ENCODE data around the gene STT3B.
"Not testable (repeated sequence)": the region's sequence is repeated elsewhere in the genome, so short reads cannot be mapped to it uniquely, and the experiment has no call there.

The STT3B gene

DNA sequence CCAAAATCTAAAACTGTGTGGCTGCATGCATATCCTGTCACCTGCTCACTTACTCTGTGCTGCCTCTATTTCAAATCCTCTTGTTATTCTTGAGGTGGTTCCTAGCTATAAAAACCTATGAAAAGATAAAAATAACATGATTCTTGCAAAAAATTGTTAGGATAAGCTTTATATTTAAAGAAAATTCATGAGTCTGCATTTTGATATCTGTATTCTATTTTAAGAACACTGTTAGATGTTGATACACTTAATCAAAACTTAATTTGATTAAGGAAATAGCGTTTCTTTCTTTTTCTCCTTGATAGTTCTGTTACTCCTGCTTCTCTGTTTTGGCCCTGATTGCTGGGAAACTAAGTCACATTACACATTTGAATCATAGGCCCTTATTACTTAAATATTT lies 22.5 kb downstream of the STT3B start:
- no peak for DNase-seq

DNA sequence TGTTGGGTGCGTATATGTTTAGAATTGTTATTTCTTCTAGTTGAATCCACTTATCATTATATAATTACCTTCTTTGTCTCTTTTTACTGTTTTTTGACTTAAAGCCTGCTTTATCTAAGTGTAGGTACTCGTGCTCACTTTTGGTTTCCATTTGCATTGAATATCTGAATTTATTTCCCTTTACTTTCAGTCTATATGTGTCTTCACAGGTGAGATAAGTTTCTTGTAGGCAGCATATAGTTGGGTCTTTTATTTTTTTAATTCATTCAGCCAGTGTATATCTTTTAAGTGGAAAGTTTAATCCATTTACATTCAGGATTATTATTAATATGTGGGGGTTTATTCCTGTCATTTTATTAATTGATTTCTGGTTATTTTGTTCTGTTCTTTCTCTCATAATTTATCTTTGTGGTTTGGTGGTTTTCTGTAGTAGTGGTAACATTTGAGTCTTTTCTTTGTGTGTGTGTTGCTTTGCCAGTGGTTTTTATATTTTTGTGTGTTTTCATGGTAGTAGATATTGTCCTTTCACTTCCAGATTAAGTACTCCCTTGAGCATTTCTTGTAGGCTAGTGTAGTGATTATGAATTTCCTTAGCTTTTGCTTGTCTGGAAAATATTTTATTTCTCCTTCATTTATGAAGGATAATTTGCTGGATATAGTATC lies 27.3 kb downstream of the STT3B start:
- no peak for DNase-seq

DNA sequence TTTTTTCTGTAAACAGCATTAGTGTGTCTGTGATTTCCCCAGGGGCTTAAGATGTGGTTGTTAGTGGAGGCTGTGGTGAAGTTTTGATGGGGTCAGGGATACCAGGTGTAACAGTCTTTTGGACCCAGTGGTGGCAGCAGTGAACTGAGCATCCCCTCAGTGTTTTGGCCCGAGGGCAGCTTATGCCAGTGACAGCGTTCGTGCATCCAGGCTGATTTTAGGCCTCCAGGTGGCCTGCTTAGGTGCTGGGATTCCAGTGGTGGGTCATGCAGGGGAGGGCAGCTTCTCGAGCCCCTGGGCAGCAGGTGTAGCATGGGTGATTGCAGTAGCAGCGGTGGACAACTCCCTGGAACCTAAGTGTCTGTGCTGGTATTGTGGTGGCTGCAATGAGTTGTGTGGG lies 29.2 kb downstream of the STT3B start:
- no peak for DNase-seq

DNA sequence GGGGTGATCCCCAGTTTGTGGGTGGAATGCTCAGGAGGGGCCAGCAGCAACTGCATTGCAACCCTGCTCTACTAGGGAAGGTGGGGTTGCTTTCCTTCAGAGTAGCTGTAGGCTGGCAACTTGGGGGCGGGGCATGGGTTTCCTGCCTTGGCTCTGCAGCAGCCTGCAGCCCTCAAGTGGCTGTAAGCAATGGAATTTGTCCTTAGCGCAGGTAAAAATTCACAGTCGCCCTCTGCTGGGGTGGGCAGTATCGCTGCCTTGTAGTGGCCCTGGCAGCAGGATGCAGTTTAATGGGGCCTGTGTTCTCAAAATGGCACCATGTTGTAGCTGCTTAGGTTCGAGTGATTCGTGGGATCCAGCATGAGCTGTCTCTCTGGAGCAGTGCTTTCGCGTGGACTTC lies 29.8 kb downstream of the STT3B start:
- no peak for DNase-seq

DNA sequence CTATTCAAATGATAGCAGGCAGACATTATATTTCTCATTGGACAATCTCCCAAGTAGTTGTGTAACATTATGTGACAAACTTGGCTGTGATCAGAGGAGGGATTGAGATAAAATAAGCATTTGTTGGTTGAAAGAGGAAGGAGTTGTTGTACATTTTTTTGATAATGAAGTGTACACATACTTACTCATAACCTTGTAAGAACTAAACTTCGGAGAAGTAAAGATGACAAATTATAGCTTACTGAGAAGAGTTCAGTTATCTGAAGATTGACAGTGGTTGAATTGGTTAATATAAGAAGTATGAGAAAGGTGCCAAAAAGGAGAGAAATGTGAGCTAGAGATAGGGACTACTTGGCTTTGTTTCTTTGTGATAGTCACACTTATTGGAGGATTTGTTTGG lies 32.6 kb downstream of the STT3B start:
- DNase-seq = no peak

DNA sequence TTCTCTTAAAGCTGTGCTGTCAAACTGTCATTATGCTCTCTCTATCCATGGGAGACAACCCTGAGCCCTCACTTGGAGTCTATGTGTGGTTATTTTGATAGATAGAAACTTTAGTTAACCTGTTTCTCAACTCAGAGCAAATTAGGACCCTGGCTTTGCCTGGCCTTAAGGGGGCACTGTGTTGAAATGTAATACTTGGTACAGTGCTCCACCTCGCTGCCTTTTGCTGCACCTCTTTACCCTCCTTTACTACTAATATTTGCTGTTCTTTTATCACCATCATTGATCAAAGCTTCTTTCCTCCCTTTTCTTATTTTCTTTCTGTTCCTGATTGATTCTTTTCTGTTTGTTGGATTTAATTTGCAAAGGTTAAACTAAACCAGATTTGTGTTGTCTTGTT lies 34.3 kb downstream of the STT3B start:
- DNase-seq = no peak

DNA sequence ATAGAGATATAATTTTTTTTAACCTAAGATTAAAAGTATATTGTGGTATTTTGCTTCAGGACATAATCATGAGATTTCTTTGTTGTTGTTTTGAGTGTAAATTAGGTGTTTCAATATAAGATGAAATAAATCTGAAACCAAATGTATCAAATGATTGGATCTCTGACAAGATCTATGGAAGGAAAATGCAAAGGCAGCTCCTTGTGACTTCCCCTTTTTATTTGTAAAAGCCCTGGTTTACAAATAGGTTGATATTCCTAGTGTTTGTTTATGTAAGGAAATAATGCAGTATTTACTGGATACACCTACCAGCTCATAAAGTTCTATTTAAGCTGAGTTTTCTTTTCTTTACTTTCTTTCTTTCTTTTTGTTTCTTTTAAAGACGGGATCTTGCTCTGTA lies 35.9 kb downstream of the STT3B start:
- no peak for DNase-seq

DNA sequence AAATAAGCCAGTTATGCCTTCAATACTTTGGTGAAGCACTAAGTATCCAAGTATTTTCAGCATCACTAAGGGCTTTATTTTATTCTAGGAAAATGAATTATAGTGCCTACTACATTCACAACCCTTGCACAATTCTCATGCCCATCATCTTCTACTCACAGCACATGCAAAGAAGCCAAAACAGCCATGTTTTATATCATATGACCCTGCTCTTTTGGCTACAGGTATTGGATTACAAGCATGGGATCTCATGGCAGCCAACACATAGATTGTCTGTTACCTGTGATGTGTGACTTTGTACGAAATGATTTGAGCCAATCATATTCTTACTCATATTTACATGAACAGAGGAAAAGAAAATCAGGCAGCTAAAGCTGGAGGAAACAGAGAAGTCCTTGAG lies 38.6 kb downstream of the STT3B start:
- DNase-seq = no peak

DNA sequence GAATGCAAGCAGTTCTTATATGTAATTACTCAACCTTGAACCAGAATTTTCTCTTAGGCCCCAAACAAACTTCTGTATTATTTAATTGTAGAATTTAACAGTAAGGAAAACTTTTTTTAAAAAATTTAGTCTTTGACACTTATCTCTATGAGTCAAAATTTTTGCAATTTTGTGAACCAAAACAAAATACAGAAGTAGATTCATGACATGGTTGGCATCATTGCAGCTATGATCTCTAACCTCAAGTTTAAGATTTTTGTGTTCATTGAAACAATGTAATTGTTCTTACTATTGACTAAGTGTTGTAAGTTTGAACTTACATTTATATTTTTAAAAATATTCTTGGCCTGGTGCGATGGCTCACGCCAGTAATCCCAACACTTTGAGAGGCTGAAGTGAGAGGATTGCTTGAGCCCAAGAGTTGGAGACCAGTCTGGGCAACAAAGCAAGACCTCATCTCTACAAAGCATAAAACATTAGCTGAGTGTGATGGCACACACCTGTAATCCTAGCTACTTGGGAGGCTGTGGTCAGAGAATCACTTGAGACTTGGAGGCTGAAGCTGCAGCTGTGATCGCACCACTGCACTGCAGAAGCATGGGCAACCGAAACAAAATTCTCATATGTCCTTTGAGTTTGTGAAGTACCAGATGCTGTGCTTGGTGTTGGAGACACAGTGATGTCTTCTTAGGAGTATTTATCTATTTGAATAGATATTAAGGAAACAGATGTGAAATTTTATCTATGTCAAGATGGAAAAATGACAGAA lies 39.7 kb downstream of the STT3B start:
- no peak for DNase-seq

DNA sequence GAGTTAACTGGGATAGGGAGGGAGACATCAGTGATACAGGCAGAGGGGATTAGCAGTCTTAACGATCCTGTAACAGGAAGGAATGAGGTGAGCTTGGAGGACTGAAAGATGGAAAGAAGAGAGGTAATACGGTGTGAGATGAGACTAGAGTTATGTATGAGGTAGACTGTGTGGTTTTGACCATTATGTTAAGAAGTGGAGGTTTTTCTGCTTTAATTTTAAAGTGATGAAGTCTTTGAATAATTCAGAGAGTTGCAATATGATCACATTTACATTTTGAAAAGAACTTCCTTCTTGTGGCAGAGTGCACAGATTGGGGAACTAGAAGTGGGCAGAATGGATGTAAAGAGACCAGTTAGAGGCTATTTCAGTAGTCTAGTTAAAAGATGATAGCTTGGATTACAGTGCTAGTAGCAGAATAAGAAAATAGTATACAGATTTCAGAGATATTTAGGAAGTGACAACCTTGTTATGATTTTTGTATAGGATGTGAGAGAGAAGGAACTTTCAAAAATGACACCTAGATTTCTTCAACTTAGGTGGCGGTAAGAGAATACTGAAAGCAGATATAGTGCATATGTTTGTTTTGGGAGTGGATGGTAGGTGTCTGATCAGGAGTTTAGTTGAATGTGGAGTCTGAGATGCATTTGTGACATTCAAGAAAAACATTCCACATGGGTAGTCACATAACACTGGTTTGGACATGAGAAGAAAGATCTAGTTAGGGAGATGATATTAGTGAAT lies 40.5 kb downstream of the STT3B start:
- no peak for DNase-seq

DNA sequence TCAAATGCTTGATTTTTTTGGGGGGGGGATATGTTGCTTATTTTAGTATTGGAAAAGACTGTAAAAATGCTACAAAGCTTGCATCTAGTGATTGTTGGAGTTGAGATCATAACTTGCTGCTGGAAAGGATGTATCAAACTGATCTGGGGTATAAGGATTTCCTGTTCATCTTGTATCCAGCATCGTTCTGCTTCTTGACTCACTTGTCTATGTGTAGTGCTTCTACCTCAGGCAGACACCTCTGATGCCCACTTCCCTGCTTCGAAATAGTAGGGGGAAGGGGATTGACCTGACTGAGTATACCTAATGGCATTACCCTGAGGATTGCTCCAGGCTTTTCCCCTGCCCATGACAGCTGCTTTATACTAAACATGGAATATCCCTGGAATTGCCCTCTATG lies 42.7 kb downstream of the STT3B start:
- no peak for DNase-seq

DNA sequence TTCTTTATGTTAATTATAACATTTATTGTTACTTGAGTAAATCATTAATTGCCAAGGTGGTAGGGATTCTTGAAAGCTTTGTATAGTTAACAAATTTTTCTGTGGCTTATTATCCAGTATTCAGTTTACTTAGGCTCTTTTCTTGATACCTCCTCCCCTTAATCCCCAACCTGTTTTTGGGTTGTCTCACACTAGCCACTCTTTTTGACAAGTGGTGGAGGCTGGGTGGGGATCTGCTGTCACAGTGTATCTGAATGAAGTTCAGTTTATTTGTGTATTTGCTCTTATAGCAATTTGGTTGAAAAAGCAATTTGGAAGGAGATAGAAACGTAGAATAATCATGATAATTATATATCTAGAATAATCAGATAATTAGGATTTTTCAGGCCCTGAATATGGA lies 43.8 kb downstream of the STT3B start:
- no peak for DNase-seq

DNA sequence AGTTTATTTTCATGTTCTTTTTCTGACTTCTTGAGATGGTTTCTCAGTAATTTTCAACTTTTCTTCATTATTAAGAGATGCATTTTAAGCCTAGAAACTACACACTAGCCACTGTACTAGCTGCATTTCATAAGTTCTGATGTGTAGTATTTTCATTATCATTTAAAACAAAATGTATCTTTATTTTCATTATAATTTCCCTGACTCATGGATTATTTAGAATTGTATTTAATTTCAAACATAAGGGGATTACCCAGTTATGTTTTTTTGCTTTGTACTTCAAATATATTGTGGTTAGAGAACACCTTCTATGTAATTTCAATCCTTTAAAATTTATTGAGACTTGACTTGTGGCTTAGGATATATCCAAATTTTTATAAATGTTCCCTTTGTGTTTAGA lies 44.5 kb downstream of the STT3B start:
- DNase-seq = no peak

DNA sequence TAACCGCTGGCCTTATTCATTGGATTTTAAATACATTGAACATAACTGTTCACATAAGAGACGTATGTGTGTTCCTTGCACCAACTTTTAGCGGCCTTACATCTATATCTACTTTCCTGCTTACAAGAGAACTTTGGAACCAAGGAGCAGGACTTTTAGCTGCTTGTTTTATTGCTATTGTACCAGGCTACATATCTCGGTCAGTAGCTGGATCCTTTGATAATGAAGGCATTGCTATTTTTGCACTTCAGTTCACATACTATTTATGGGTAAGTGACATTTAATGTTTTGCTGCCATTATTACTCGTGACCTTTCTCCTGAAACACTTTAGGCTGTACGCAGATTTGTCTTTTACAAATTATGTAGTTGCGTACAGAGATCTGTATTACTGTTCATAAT lies 47.1 kb downstream of the STT3B start:
- DNase-seq = no peak

DNA sequence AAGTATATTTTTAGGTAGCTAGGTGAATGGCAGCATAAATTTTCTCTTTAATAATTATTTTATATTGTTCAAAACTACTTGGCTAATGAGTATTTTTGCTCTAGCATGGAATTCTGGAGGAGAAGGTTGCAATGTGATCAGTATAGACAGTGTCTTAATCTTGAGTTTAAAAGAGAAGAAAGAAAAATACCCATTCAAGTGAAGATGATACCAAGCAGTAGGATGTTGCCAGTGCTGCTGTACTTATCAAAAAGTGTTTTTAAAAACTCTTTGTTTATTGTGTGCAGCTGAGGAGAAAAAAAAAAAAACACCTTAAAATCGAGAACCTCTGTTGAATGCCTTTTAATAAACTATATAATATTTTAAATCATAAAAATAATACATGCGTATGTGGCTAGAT lies 47.9 kb downstream of the STT3B start:
- no peak for DNase-seq

DNA sequence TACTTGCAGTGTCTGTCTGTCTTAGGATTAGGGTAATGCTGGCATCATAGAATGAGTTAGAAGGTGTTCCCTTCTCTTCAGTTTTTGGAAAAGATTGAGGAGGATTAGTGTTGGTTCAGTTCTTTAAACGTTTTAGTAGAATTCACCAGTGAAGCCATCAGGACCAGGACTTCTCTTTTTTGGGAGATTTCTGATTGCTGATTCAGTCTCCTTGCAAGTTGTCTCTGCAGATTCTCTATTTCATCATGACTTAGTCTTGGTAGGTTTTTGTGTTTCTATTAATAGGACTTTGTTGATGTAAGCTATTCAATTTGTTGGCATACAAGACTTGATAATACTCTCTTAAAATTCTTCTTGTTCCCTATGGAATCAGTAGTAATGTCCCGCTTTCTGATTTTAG lies 48.9 kb downstream of the STT3B start:
- DNase-seq = no peak

DNA sequence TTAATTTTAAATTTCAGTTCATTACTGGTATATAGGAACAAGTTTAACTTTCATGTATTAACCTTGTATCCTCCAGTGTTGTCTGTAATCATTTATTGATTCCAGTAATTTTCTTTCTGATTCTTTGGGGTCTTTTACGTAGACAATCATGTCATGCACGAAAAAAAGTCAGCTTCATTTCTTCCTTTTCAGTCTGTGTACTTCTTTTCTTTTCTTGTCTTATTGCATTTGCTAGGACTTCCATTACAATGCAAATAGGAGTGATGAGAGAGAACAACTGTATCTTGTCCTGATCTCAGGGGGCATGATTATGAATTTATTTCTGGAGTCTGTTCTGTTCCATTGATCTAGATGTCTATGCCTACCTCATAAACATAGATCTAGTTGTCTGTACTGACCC lies 56.5 kb downstream of the STT3B start:
- DNase-seq = no peak

DNA sequence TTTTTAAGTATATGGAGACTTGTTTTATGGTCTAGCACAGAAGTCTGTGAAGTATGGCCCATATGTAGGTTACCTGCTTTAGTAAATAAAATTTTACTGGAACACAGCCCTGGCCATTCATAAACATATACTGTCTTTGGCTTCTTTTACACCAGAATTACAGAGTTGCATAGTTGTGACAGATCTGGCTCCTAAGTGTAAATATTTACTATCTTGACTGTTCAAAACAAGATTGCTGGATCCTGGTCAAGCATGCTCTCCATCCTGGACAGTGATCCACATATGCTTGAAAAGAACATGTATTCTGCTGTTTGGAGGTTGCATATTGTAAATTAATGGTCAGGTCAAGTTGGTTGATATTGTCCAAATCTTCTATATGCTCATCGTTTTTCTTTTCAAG lies 57.9 kb downstream of the STT3B start:
- DNase-seq = no peak

DNA sequence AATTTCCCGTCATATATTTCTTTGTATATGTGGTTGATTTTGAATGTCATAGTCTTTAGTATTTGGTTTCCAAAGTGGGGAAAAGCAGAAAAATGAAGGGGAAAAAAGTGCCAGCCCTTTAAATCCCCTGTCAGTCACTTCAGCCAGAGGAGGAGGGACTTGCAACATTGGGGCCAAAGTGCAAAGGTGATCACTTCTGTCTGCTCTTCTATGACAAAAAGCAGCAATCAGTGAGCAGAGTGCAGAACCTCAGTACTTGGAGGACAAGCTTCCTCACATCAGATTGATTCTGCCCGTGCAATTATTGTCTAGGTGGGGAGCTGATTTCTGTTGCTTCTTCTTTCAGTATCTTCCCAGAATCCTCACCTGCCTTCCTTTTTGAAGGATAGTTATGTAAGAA lies 60.0 kb downstream of the STT3B start:
- DNase-seq = no peak

DNA sequence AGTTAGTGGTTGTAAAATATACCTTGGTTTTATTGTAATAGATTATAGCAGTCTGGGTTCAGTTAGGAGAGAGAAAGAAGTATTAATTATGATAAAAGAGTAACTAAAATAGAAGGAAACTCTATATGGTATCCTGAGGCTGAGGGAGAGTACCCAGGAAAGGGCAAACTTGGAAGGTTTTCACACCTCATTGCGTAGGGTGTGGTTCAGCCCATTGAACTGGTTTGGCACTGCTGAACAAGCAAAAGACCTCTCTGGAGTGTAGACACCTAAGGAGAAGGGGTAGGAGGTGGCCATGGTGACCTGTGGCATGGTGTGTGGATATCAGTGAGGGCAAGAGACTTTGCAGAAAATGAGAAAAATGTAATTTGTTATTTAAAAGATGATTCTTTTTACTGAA lies 63.5 kb downstream of the STT3B start:
- no peak for DNase-seq

DNA sequence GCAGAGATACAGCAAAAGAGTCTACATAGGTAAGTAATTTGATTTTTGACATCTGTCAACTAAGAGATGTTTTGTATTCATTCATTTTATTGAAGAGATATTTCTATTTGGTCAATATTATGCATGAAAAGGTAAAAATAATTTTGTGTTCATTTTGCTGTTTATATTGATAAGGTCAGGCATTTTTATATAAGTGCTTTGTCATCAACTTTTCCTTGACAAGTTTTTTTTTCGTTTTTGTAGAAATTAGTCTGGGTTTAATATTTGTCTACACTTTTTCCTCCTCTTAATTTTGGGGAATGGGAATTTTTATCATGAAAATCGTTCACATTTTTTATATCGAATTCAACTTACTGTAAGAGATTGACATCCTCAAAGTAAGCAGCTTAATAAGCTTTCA lies 67.7 kb downstream of the STT3B start:
- DNase-seq = no peak

DNA sequence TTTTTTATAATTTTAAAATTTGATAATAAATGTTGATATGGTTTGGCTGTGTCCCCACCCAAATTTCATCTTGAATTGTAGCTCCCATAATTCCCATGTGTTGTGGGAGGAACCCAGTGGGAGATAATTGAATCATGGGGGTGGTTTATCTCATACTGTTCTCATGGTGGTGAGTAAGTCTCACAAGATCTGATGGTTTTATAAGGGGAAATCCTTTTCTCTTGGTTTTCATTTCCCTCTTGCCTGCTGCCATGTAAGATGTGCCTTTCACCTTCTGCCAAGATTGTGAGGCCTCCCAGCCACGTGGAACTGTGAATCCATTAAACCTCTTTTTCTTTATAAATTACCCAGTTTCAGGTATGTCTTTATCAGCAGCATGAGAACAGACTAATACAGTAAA lies 72.6 kb downstream of the STT3B start:
- DNase-seq = not testable (repeated sequence)

DNA sequence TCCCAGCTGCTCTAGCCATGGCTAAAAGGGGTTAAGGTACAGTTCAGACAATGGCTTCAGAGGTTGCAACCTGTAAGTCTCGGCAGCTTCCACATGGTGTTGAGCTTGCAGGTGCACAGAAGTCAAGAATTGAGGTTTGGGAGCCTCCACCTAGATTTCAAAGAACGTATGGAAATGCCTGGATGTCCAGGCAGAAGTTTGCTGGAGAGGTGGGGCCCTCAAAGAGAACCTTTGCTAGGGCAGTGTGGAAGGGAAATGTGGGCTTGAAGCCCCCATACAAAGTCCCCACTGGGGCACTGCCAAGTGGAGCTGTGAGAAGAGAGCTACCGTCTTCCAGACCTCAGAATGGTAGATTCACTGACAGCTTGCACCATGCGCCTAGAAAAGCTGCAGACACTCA lies 73.7 kb downstream of the STT3B start:
- no peak for DNase-seq

DNA sequence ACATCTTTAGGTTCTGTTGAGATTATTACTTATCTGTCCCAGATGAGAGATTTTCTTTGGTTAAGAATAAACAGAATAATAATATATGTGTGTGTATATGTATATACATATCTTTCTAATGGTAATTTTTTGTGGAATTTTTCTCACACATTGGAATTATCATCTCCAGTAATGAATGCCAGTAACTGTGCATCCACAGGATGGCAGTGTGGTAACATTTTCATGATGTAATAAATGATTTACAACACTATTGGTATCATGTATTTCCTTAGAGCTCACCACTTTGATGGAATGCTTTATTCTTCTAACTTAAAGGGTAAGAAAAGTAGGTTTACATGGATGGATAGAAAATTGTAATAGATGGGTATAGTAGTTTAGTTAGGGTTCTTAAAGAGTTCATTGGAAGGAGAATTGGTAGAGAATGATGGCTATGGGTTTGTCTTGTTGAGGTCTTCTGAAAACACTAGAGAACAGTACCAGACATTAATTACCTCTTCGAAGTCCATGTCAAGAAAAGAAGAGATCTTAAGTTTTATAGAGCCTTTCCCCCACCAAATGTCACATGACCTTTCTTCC lies 78.1 kb downstream of the STT3B start:
- no peak for DNase-seq

Data from NCI-H2081 treated with DMSO at 0.1 percent for 48 hours (cell line).